GM18517 (cell line): ENCODE measurements around the gene RINL.

Source experiments
- ATAC-seq: cut with Tn5 transposase; IDR thresholded peaks from one replicate; pipeline ENCODE4 v1.9.1; 2021; ENCODE audit warnings: mild to moderate bottlenecking, moderate library complexity; ENCODE audit not compliant: unreplicated experiment

RINL gene

DNA sequence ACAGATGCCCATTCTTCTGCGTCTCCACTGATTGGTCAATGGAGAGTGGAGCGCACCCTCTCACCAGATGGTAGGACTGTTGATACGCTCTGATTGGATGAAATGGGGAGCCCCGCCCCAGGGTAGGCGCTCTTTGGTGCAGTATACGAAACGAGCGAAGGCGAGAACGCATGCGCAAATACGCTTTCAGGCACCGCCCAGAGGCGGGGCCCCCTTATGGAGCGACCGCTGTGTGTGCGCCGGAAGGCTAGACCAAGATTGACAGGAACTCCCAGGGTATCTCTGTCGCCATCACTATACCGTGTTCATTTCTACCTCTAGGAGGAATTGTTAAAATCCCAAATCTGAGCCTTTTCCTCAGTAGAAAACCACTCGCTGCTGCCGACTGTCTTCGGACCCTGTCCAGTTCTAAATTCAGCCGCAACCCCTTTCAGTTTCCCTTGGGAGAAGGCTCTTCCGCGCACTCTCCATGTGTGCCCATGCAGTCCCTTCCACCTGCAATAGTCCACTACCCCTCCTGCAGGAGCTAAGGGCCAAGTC lies 27.6 kb downstream of the RINL start:
- peak; percentile 73 for ATAC-seq

DNA sequence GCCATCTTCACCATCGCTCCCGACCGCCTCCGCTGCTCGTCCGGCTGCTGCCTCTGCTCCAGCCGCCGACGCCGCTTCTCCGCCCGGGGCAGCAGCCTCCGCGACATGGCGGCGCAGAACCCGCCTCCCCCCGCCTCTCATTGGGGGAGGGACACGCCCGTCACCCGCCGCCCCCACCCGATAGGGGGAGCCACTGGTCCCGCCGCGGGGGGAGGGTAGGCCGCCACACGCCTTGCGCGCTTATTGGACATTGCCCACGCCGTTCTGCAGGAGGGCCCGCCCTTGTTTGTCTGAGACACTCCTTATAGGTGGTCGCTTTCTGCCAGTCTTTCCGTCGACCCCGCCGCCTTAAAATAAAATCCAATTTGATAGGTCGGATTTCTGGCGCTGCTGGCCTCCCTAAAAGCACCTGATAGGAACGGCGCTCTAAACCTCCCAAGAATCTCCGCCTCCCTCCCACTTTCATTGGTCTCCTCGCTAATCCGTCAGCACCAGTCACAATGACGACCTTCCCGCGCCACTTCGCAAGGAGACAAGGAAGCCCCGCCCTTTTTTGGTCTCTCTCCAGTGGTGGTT lies 28.1 kb downstream of the RINL start, which contains the start of gene HNRNPL:
Gene HNRNPL (minus strand): TSS at position 127 of the 576 bp plus-strand sequence. CDS start 20 bp downstream, at position 107.
- ATAC-seq, result no peak

DNA sequence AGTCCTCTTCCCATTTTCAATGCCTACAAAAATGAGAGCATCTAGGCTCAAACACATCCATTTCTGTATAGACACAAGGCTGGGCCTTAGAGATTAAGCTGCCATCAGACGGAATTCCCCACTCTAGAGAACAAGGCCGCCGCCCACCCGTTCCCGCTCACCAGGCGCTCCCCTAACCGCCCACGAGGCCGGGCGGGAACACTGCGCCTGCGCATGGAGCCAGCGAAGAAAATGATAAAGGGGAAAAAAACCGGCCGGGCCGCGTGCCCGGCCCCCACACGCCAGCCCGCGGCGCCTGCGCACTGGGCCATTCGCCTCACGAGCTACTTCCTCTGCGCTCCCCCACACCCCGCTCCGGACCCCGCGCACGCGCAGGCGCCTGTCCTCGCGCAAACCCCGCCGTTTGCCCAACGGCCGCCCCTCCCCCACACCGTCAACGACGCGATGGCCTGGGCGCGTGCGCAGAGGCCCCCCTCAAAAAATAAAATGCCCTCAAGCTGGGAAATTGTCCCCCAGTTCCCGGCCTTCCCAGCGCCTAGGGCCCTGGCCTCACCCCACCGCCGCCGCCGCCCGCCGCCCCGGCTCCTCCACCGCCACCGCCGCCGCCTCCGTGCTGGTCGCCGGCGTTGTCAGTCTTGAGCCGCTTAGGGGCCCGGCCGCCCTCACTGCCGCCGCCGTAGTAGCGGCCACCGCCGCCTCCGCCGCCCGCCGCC lies 28.8 kb downstream of the RINL start:
- no peak for ATAC-seq

DNA sequence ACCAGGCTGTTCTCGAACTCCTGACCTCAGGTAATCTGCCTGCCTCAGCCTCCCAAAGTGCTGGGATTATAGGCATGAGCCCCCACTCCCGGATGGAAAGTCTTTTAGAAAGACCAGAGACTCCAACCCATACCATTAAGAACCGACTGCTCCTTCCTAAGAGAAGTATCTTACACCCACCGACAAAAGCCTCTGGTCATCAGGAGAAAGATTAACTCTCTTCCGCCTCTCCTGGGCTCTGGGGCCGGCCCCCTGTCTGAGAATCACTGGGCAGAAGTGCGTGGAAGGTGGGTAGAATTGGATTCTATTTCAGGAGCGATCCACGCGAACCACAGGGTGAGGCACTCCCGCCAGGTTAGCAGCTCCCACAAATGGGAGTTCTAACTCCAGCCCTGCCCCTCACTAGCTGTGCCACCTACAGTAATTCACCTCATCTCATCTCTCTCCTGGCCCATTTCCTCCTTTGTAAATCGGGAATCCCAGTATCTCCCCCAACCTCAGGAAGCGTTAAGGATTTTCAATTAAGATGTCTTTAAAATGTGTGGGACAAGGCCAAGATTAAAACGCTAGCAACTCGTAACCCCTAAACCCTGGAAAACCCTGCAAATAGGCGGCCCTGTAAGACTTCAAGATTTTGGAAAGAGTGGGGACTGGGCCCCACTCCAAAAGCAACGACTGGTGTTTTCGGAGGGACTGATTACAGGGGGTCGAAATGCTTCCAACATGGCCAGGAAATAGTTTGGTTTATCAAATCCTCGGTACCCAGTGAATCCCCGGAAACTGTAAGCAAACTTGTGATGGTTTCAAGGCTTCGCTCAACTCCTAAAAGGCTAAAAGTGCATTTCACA lies 29.6 kb downstream of the RINL start:
- ATAC-seq, result no peak

DNA sequence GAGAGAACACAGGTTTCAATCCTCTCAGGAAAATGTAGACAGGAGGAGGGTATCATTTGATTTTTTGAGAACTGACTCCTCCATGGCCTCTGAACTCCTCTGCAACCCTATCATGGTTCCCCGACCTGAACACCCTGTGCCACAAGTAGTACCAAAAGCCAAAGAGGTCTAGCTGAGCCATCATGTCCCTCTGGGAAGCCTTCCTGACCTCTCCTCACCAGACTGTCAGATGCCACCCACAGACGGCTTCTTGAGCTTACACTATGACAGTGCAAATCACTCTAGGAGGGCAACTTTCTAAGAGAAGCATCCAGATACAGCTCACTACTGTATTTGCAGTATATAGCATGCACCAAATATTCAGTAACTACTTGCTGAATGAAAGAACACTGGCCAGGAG lies 32.0 kb downstream of the RINL start:
- no peak for ATAC-seq

DNA sequence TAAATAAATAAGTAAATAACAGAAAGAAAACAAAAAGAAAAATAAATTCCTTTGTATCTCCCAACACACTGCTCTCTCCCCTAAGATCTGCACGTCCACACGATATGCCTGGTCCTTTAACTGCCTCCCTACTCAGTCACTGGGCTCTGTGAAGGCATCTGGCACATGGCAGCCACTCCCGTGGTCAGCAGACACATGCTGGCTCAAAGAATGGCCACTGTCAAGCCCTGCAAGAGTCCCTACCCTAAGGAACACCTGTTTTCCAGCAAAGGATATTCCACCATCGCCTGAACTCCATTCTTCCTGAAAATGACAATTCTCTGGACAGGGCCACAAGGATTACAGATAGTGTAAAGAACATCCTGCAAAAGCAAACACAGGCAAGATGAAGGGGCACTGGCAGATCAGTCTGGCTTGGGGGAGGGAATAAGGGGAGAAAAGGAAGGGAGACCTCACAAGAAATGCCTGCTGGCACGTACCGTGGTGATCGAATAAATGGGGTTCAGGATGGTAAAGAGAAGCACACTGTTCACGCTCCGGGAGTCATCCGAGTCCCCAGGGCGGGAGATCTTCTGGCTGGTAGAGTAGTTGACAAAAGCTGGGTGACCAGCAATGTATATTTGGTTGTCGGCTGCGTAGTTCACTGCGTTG lies 32.6 kb downstream of the RINL start:
- ATAC-seq, result no peak

DNA sequence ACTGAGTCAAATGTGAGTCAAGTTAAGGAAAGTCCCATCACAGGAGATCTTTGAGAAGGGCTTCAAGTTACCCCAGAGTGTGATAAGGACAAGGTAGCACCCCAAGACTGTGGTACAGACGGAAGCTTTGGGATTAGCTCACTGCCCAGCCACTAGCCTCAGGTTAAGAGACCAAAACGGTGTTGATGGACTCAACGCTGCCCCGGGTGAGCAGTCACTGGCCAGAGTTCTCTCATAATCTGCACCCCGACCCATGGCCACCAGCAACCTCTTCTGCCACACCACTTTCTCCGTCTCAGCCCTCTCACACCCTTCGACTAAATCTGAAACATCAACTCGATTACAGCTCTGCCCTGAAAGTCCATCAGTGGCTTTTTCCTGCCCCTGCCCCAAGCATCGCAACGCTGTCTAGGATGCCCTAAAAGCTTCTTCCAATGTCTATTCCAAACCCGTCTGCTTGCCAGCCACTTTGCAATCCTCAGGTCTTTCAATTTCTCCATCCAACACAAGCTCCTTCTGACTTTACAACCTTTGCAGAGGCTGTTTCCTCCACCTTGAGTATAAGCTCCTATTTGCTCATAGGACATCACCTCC lies 33.9 kb downstream of the RINL start:
- no peak for ATAC-seq

DNA sequence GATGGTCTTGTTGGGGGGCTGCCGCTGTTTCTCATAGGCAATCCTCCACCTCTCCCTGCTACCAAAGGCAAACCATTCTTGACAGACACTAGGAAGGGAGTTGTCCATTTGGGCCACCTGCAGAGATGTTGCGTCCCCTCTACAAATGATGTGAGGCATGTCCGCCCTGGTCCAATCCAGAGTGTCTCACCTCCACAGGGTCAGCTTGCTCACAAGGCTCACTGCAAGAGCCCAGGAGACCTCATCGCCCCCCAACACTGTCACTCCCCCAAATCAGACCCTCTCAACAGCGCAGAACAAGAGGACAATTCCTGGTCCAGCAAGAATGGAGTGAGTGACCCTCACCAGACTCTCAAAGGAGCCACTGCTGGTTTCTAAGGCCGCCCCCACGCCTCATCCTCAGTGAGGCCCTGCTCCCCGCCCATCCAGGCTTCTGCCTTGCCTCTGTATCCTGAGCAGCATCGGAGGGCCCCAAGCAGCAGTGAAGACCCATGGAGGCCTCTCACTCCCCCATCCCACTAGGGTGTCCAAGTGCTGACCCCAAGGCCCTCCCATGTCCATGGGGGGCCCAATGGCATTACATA lies 34.8 kb downstream of the RINL start:
- no peak for ATAC-seq

DNA sequence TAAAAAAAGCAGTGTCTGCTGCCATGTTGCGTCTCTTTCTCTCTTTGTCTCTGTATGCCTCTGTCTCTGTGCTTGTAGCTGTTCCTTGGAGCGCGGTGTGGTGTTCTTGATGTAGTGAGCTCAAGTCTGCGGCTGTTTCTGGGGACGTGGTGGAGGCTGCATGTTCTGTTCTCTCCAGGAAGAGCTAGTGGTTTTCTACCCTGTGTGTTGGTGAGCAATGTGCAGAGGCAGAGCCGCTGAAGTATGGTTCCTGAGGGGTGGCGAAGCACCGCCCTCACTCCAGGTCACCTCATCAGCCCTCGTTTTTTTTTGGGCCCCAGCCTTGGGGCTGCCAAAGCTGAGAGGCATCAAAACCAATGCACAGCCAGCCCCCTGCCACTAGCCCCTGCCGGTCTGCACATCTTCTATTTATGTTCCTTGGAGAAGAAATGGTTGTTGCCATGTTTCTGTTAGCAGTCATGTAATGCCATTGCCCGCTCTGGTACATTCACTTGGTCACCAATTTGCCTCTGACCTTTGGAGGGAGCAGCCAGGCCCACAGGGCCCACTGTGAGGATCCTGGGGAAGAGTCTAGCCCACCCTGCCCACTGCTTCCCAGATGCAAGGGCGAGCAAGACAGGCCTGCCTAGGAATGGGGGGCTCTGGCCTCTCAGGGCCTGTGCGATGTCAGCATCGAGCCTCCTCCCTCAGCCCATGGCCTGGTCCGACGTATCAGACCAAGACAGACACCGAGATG lies 35.5 kb downstream of the RINL start:
- ATAC-seq, result no peak

DNA sequence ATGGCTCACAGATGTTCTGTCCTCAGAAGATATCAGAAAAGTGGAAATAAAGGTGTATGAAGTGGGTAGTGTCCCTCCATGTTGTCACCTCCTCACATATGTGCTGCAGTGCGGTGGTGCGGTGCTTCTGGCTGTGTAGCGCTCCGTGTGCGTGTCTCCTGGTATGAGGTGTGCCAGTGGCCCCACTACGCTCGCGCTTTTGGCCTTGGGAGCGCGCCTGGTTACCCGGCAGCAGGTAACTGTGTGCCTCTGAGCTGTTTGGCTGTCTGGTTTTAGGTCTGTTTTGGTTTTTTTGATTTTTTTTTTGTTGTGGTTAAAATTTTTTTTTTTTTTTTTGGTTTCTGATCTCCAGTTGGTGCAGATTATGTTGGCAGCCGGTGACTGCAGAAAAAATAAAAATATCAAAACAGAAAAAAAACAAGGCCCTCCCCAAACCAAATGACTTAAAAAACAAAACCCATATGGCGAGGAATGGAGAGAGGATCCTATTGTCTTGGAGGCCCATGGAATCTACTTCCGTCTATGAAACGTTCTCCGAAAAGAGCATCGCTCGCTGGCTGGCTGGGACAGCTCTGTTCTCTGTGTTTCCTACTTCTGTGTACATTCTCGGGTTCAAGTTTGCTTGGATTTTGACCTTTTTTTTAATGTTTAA lies 36.2 kb downstream of the RINL start:
- ATAC-seq, result no peak

DNA sequence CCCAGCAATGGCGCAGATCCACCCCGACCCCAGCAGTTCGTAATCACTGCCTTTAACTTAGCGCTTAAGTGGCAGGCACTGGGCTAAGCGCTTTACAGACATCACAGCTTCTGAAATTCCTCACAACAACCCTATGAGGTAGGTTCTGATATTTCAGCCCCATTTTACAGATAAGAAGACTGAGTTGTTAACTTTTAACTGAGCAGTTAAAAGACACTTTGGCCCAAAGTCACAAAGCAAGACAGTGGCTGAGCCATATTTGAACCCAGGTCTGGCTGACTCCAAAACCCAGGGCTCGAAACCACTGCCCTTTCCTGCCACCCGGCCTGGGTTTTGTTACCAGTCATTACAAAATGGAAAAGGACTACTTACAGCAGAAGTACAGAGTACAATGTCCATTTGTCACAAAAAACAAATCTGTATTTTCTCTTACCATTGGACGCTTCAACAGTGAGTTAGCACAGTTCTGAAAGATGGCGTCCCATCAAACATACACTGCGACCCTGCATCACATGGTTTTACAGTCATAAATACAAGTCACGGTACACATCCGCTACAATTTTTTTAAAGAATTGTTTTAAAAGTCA lies 36.8 kb downstream of the RINL start:
- ATAC-seq, result no peak

DNA sequence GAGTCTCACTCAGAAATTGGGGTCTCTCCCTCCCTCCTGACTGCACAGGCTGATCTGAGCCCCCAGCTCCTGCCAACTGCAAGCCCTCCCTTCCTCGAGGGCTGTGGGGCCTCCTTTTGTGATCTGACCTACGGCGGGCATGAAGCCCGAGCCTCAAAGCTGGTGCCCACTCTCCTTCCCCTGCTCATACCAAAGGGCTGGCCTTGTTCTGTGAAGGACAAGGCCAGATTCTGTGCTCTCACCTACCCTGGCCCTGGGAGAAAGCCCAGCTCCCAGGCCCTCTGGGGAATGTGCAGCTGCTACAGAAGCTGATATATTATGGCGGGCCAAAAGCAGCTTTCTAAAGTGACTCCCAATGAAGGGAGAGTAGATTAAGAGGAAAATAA lies 37.5 kb downstream of the RINL start:
- no peak for ATAC-seq

DNA sequence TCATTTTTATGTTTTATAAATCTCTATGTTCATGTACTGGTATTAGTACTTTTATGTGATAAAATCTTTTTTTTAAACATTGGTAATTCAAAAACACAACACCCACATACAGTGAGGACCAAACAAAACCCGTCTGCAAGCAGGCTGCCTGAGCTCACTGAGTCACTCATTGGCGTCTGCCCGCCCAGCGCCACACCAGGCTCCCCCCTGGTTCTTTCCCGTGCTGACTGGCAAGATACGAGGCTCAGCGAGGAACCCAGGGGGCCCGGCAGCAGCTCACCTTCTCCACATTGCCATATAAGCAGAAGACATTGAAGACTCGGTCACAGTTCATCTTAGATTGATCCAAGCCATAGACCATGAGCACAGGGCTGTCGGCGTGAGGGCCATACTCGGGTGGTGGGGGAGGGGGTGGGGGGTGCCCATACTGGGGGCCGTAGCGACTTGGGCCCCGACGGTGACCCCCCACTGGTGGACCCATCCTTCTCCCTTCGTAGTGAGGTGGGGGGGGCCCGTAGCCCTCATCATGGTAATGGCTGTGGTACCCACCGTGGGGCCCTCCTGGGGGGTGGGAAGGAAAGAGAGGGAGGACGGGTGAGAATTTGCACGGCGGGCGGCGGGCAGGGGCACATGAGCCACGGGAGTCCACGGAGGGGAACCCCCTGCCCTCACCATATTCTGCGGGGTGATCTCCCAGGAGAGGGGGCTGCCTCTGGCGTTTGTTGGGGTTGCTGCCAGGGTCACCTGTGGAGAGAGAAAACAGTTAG lies 38.1 kb downstream of the RINL start:
- ATAC-seq, result no peak

DNA sequence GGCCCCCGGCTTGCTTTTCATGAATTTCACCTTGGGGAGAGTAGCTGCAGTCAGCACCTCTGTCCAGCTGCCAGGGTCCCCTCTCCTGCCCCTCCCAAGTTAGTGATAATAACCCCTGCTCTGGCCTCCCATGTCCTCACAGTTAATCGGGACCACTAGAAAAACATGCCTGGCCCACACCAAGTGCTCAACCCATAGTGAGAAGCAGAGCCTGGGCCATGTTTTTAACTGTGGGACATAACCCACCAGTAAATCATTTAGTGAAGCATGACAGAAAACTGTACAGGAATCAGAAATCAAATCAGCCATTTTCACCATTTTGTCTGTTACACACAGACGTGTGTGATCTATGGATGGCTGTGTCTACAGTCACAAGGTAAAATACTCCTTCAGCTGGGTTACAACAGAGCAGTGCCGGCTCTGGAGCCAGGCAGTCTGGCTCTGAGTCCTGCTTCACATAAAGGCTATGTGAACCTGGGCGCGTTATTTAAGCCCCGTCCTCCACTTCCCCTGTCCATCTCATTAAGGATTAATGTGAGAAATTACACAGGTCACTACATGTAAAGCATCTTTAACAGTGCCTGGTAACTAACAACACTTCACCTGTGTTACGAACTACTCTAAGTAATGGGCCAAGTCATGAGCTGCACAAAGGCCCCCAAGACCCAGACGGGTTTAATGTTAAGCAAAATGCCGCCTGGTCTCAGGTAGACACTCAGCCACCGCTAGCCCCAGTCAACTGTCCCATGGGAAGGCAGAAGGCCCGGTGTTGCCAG lies 38.9 kb downstream of the RINL start:
- no peak for ATAC-seq

DNA sequence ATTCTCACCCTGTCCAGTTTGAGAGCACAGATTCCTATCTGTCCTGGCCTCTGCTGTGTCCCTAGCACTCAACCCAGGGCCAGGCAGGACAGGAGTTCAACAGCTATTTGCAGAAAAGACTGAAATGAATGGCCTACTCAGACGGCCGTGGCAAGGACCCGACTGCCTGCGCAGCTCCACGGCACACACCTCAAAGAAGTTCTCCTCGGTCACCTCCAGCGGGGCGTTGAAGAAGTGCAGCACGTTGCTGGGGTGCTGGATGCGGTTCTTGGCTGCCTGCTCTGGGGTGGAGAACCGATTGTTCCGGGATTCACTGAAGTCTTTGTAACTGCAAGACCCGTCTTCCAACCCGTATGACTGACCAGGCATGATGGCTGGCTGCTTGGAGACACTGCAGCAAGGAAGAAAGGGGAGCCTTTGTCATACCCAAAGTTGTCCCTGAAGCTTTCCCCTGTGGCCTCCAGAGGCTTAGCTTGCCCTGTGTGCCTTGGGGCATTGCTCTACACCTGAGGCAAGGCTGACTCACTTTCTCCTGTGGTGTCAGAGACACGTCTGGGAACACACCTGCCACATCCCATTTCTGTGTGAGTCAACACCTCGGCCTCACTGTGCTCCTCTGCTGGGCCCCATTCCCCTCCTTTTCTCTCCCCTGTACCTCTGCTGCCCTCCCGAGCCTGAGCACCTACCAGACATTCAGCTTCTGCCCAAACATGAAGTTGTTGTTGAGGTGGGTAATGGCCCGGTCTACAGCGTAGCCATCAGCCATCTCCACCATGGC lies 39.7 kb downstream of the RINL start:
- no peak for ATAC-seq

DNA sequence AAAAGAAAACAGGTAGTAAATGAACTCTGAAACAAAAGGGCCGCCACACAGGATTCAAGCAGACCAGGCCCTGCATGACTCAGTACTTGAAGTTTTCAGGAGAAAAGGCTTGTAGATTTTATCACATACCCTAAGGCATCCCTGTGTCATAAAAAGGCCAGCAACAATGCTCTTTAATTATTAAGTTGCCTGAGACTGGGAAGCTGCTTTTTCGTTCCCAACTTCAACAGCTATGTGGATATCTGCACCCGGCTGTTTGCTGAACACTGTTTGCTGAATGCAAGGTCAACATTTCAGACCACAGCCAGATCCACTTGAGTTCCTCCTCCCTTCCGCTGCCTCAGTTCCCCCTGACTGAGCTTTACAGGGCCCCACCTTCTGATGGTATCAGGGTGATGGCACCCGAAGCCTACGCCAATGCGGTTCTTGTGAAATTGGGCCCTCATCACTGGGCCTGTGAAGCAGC lies 40.4 kb downstream of the RINL start:
- ATAC-seq, result no peak
